ENCODE results near the gene ZCCHC4. TPM values are rescaled to one million over a fixed set of nuclear protein-coding genes. Genes with fewer than 3 reads are reported as not detected.
"Not testable (repeated sequence)": the region's sequence is repeated elsewhere in the genome, so short reads cannot be mapped to it uniquely, and the experiment has no call there.

ZCCHC4 gene
- total RNA-seq, 1 experiment from 2014 or later = 13.1 TPM

- peaks cover 15% of the 10 kb centered on the region for H3K4me1 ChIP-seq
- BruUV-seq (replicated peaks) = no TSS peak
- H3K4me3 ChIP-seq (ENCODE audit: low read depth, low read length) = no peak overlapping the region
- H3K4me1 Mint-ChIP-seq (ENCODE audit: low read depth, unreplicated experiment) = peaks cover 7% of the 10 kb centered on the region
- peaks cover 12% of the 10 kb centered on the region for H3K36me3 Mint-ChIP-seq (ENCODE audit: insufficient read depth, unreplicated experiment)
- no peak overlapping the region for H3K27ac Mint-ChIP-seq (ENCODE audit: unreplicated experiment)
- H3K36me3 ChIP-seq (ENCODE audit: control insufficient read depth, insufficient read depth, low read length) = no peaks in the 10 kb centered on the region
- no peaks in the 10 kb centered on the region for H3K9me3 Mint-ChIP-seq (ENCODE audit: unreplicated experiment)
- H3K27me3 ChIP-seq (replicated peaks; ENCODE audit: control insufficient read depth, insufficient read depth, low read length) = no peaks in the 10 kb centered on the region
- no peaks in the 10 kb centered on the region for H3K9me3 ChIP-seq
- no peaks in the 10 kb centered on the region for H3K27me3 Mint-ChIP-seq (ENCODE audit: insufficient read depth, unreplicated experiment)
- DNase-seq = no peak
- TF ChIP-seq CTCF (IDR thresholded peaks at IDR 0.05; ENCODE audit: insufficient read depth in 1 of 2, low read depth in 1 of 2, low read length in 1 of 2, severe bottlenecking in 1 of 2, unreplicated experiment in 1 of 2) = no peak
- POLR2A ChIA-PET = no interaction called here
- no peak overlapping the region for H3K4me3 Mint-ChIP-seq (ENCODE audit: unreplicated experiment)
- intact Hi-C loops (cut with micrococcal nuclease; ENCODE audit: unreplicated experiment) = loop anchor here (1.0 to 5.0 kb wide), 3 partner anchors 56 to 387 kb away; partner anchors contain the start of gene ZCCHC4
- CTCF ChIA-PET = interaction anchor here (0.6 to 3.5 kb wide), 6 partner anchors 9 to 387 kb away, joined by 3 to 29 read pairs (median 4); partner anchors contain the start of genes SEPSECS and ZCCHC4
Observed at GRCh38 chr4:25367877-25368276, 55.3 kb downstream of the ZCCHC4 start.

- Histone ChIP-seq H3K4me1 (peaks cover 15% of the 10 kb centered on the region), H3K27me3 (replicated peaks; ENCODE audit: control insufficient read depth, insufficient read depth, low read length) (no peaks in the 10 kb centered on the region), H3K4me3 (ENCODE audit: low read depth, low read length) (no peak overlapping the region), H3K9me3 (no peaks in the 10 kb centered on the region), H3K36me3 (ENCODE audit: control insufficient read depth, insufficient read depth, low read length) (no peaks in the 10 kb centered on the region)
- Mint-ChIP-seq H3K4me1 (ENCODE audit: low read depth, unreplicated experiment) (peaks cover 7% of the 10 kb centered on the region), H3K27ac (ENCODE audit: unreplicated experiment) (no peak overlapping the region), H3K36me3 (ENCODE audit: insufficient read depth, unreplicated experiment) (peaks cover 12% of the 10 kb centered on the region), H3K4me3 (ENCODE audit: unreplicated experiment) (no peak overlapping the region), H3K9me3 (ENCODE audit: unreplicated experiment) (no peaks in the 10 kb centered on the region), H3K27me3 (ENCODE audit: insufficient read depth, unreplicated experiment) (no peaks in the 10 kb centered on the region)
- CTCF ChIA-PET = interaction anchor here (0.6 to 3.5 kb wide), 4 partner anchors 56 to 388 kb away, joined by 3 to 29 read pairs (median 8); partner anchors contain the start of genes SEPSECS and ZCCHC4
- DNase-seq = peak in 1 of 2 experiments; percentile 13
- TF ChIP-seq CTCF (IDR thresholded peaks at IDR 0.05; ENCODE audit: insufficient read depth in 1 of 2, low read depth in 1 of 2, low read length in 1 of 2, severe bottlenecking in 1 of 2, unreplicated experiment in 1 of 2) = no peak
- POLR2A ChIA-PET = no interaction called here
- intact Hi-C loops (cut with micrococcal nuclease; ENCODE audit: unreplicated experiment) = loop anchor here (5.0 kb wide), 1 partner anchor 56 kb away; the partner anchor contains the start of gene ZCCHC4
- no TSS peak for BruUV-seq (replicated peaks)
Observed at GRCh38 chr4:25368315-25368714, 55.7 kb downstream of the ZCCHC4 start.

GRCh38 chr4:25370242-25370641 is 57.7 kb downstream of the ZCCHC4 start:
- CTCF ChIA-PET = no interaction called here

GRCh38 chr4:25372549-25372948 is 60.0 kb downstream of the ZCCHC4 start:
- H3K27me3 ChIP-seq (replicated peaks; ENCODE audit: control insufficient read depth, insufficient read depth, low read length); H3K4me3 Mint-ChIP-seq (ENCODE audit: unreplicated experiment); DNase-seq; H3K4me1 Mint-ChIP-seq (ENCODE audit: low read depth, unreplicated experiment); H3K4me3 ChIP-seq (ENCODE audit: low read depth, low read length); H3K9me3 Mint-ChIP-seq (ENCODE audit: unreplicated experiment); H3K27me3 Mint-ChIP-seq (ENCODE audit: insufficient read depth, unreplicated experiment); POLR2A ChIA-PET; BruUV-seq (replicated peaks); intact Hi-C loops (cut with micrococcal nuclease; ENCODE audit: unreplicated experiment); H3K9me3 ChIP-seq; H3K36me3 ChIP-seq (ENCODE audit: control insufficient read depth, insufficient read depth, low read length); CTCF ChIA-PET: not testable (repeated sequence)
- Mint-ChIP-seq H3K27ac (ENCODE audit: unreplicated experiment) (peak overlapping the region; percentile 2), H3K36me3 (ENCODE audit: insufficient read depth, unreplicated experiment) (peaks cover 17% of the 10 kb centered on the region)
- H3K4me1 ChIP-seq = peaks cover 15% of the 10 kb centered on the region

More at GRCh38 chr4:25370242-25370641, 57.7 kb downstream of the ZCCHC4 start:
- H3K27ac Mint-ChIP-seq (ENCODE audit: unreplicated experiment) = no peak overlapping the region
- no peak overlapping the region for H3K4me3 Mint-ChIP-seq (ENCODE audit: unreplicated experiment)
- peaks cover 9% of the 10 kb centered on the region for H3K36me3 Mint-ChIP-seq (ENCODE audit: insufficient read depth, unreplicated experiment)
- peaks cover 15% of the 10 kb centered on the region for H3K4me1 ChIP-seq
- H3K9me3 ChIP-seq = no peaks in the 10 kb centered on the region
- TF ChIP-seq CTCF (IDR thresholded peaks at IDR 0.05; ENCODE audit: insufficient read depth in 1 of 2, low read depth in 1 of 2, low read length in 1 of 2, severe bottlenecking in 1 of 2, unreplicated experiment in 1 of 2) = no peak
- no peak for DNase-seq
- H3K27me3 ChIP-seq (replicated peaks; ENCODE audit: control insufficient read depth, insufficient read depth, low read length) = no peaks in the 10 kb centered on the region
- H3K9me3 Mint-ChIP-seq (ENCODE audit: unreplicated experiment) = no peaks in the 10 kb centered on the region
- no TSS peak for BruUV-seq (replicated peaks)
- H3K4me3 ChIP-seq (ENCODE audit: low read depth, low read length) = no peak overlapping the region
- intact Hi-C loops (cut with micrococcal nuclease; ENCODE audit: unreplicated experiment) = no loop called here
- peaks cover 7% of the 10 kb centered on the region for H3K4me1 Mint-ChIP-seq (ENCODE audit: low read depth, unreplicated experiment)
- no peaks in the 10 kb centered on the region for H3K27me3 Mint-ChIP-seq (ENCODE audit: insufficient read depth, unreplicated experiment)
- POLR2A ChIA-PET = no interaction called here
- no peaks in the 10 kb centered on the region for H3K36me3 ChIP-seq (ENCODE audit: control insufficient read depth, insufficient read depth, low read length)
